NB4 (cell line): ENCODE results near the gene TCF12.

Source experiments
- CTCF ChIP-seq: IDR thresholded peaks from one replicate; pipeline ENCODE4 v1.5.1; 2012; ENCODE audit warnings: low read depth, low read length
- MAX ChIP-seq: IDR thresholded peaks from 2 replicates; pipeline ENCODE4 v1.6.1; 2011; ENCODE audit warnings: low read depth, low read length
- MYC ChIP-seq: IDR thresholded peaks from 2 replicates; pipeline ENCODE4 v1.6.1; 2011; ENCODE audit warnings: low read depth, low read length
- POLR2A ChIP-seq: IDR thresholded peaks from 2 replicates; pipeline ENCODE4 v1.6.1; 2011; ENCODE audit warnings: mild to moderate bottlenecking; ENCODE audit not compliant: insufficient read length; ENCODE audit errors: extremely low read depth

- no peak for TF ChIP-seq CTCF
- no peak for TF ChIP-seq MAX
- TF ChIP-seq POLR2A: no peak
- no peak for TF ChIP-seq MYC
Observed at GRCh38 chr15:57031605-57032004, 113.2 kb downstream of the TCF12 start.
